K562 (cell line): ENCODE measurements around the gene HUNK.

Experiments used
- CREB1 ChIP-seq, 2 experiments: sonication (generic) in 1 of 2; formaldehyde crosslinking in 1 of 2; IDR thresholded peaks; 2 replicates each; pipeline versions ENCODE4 v1.6.1 to v1.8.0; 2012 to 2022; ENCODE audit warnings: inconsistent platforms in 1 of 2, mild to moderate bottlenecking in 1 of 2, missing genetic modification reagents in 1 of 2, moderate library complexity in 1 of 2
- CTCF ChIP-seq, 3 experiments: IDR thresholded peaks in 2 of 3; conservative IDR thresholded peaks in 1 of 3; 2 replicates each; pipeline ENCODE4 v1.5.1; 2011 to 2012; ENCODE audit warnings: low read length in 3 of 3, mild to moderate bottlenecking in 3 of 3, control low read depth in 2 of 3, improper control_type of control experiment in 1 of 3, inconsistent platforms in 1 of 3, low read depth in 1 of 3, mixed read lengths in 1 of 3, moderate library complexity in 1 of 3; ENCODE audit not compliant: insufficient read depth in 2 of 3
- FOSL1 ChIP-seq: fragments of 200-800 bp; sonication (Bioruptor generic); conservative IDR thresholded peaks from 2 replicates; pipeline ENCODE4 v1.6.1; 2016; ENCODE audit warnings: missing genetic modification characterization, missing compliant biosample characterization
- FOXP1 ChIP-seq: sonication (generic); formaldehyde crosslinking; IDR thresholded peaks from 2 replicates; pipeline ENCODE4 v1.8.0; 2022; ENCODE audit warnings: mild to moderate bottlenecking, missing genetic modification reagents
- HDAC1 ChIP-seq, 2 experiments: fragments of 450-650 bp; IDR thresholded peaks; 2 replicates each; pipeline ENCODE4 v1.6.1; 2016 to 2017; ENCODE audit warnings: inconsistent platforms in 1 of 2, mild to moderate bottlenecking in 1 of 2, moderate library complexity in 1 of 2
- HNRNPL ChIP-seq: fragments of 200-400 bp; formaldehyde crosslinking; IDR thresholded peaks from 2 replicates; pipeline ENCODE4 v1.6.1; 2017; ENCODE audit warnings: low read depth, mild to moderate bottlenecking, low read length
- TSC22D4 ChIP-seq: fragments of 450-650 bp; IDR thresholded peaks from 2 replicates; pipeline ENCODE4 v1.6.1; 2016; ENCODE audit warnings: missing genetic modification characterization, missing biosample characterization, control low read depth
- YY1 ChIP-seq, 3 experiments: IDR thresholded peaks; 2 replicates each; pipeline ENCODE4 v1.6.1; 2011; ENCODE audit warnings: low read length in 2 of 3, mild to moderate bottlenecking in 2 of 3, moderate library complexity in 2 of 3, borderline replicate concordance in 1 of 3, control low read depth in 1 of 3, low read depth in 1 of 3; ENCODE audit not compliant: insufficient read depth in 3 of 3, insufficient replicate concordance in 2 of 3, control insufficient read depth in 1 of 3, insufficient read length in 1 of 3; ENCODE audit errors: extremely low read depth in 1 of 3

- no peak for TF ChIP-seq HDAC1 (IDR thresholded peaks at IDR 0.05)
- no peak for TF ChIP-seq CREB1 (IDR thresholded peaks at IDR 0.05)
- TF ChIP-seq CREB1 (CRISPR knock-in tag; IDR thresholded peaks at IDR 0.05): no peak
- no peak for TF ChIP-seq FOXP1 (CRISPR knock-in tag)
- no peak for TF ChIP-seq CTCF (IDR thresholded peaks at IDR 0.05 in 2 of 3, conservative IDR thresholded peaks at IDR 0.05 in 1 of 3; ENCODE audit: insufficient read depth in 2 of 3, low read depth in 1 of 3, low read length in 3 of 3)
- TF ChIP-seq FOSL1 (tag): no peak
- no peak for TF ChIP-seq HNRNPL
- TF ChIP-seq YY1 (IDR thresholded peaks at IDR 0.05; ENCODE audit: borderline replicate concordance in 1 of 3, control insufficient read depth in 1 of 3, extremely low read depth in 1 of 3, insufficient read depth in 3 of 3, insufficient read length in 1 of 3, insufficient replicate concordance in 2 of 3, low read depth in 1 of 3, low read length in 2 of 3): no peak
- TF ChIP-seq TSC22D4 (tag): no peak
Observed at GRCh38 chr21:31895077-31895835, 22.4 kb downstream of the HUNK start.
